ENCODE measurements around the gene OR52E2.
A peak's percentile ranks its signal among the peaks of the same experiment; 100 is the strongest.
"Not testable (repeated sequence)": the region's sequence is repeated elsewhere in the genome, so short reads cannot be mapped to it uniquely, and the experiment has no call there.

The OR52E2 gene

DNA sequence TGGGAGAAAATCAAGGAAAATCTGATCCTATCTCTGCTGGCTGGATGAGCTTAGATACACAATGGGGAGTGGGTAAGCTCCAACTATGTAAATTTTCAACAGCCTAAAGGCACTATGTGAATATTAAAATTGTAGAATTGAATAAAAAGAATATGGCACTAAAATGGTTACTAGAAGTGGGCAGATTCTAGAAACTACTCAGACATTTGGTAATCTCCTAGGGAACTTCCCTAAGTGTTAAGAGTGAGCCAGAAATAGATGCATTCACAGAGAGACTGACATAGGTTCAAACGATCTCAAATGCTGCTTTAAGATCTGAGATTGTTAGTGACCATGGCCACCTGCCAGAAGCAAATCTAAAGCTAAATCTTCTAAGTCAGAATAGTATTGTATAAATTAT lies 5.6 kb upstream of the OR52E2 start:
- no peaks in the 10 kb centered on the region for H3K27me3 ChIP-seq (replicated peaks; ENCODE audit: insufficient read depth, low read length)
- no peaks in the 10 kb centered on the region for H3K9me2 ChIP-seq (replicated peaks; ENCODE audit: insufficient read depth, low read length)
- H3K27ac ChIP-seq (ENCODE audit: low read length), result no peak overlapping the region
- no peak for TF ChIP-seq CTCF (IDR thresholded peaks at IDR 0.05; ENCODE audit: low read length)
- no peaks in the 10 kb centered on the region for H3F3A ChIP-seq (ENCODE audit: insufficient read depth, low read length)
- H3K79me2 ChIP-seq (ENCODE audit: low read length), result no peaks in the 10 kb centered on the region
- no peak overlapping the region for H3K9ac ChIP-seq (ENCODE audit: low read length)
- DNase-seq, result peak; percentile 14
- no peaks in the 10 kb centered on the region for H3K9me3 ChIP-seq (replicated peaks; ENCODE audit: insufficient read depth, low read length)
- no peaks in the 10 kb centered on the region for H3K4me1 ChIP-seq (ENCODE audit: low read length)
- H3K4me3 ChIP-seq (ENCODE audit: low read length), result no peak overlapping the region
- no peaks in the 10 kb centered on the region for H3K36me3 ChIP-seq (replicated peaks; ENCODE audit: insufficient read depth, low read length)
- H3K4me2 ChIP-seq (ENCODE audit: low read depth, low read length), result no peak overlapping the region
- H2AFZ ChIP-seq (ENCODE audit: low read length), result no peak overlapping the region
- no peaks in the 10 kb centered on the region for H4K20me1 ChIP-seq (ENCODE audit: insufficient read depth, low read length)

- not testable (repeated sequence) for H3K36me3 ChIP-seq (replicated peaks; ENCODE audit: insufficient read depth, low read length); H3K79me2 ChIP-seq (ENCODE audit: low read length); DNase-seq; H3K9ac ChIP-seq (ENCODE audit: low read length); H2AFZ ChIP-seq (ENCODE audit: low read length); H3K27me3 ChIP-seq (replicated peaks; ENCODE audit: insufficient read depth, low read length); H3K9me2 ChIP-seq (replicated peaks; ENCODE audit: insufficient read depth, low read length); H3F3A ChIP-seq (ENCODE audit: insufficient read depth, low read length); H4K20me1 ChIP-seq (ENCODE audit: insufficient read depth, low read length); H3K4me2 ChIP-seq (ENCODE audit: low read depth, low read length); H3K9me3 ChIP-seq (replicated peaks; ENCODE audit: insufficient read depth, low read length); H3K27ac ChIP-seq (ENCODE audit: low read length); H3K4me1 ChIP-seq (ENCODE audit: low read length); H3K4me3 ChIP-seq (ENCODE audit: low read length)
These were observed 748 bp downstream of the OR52E2 start for GRCh38 chr11:5058679-5059078.

DNA sequence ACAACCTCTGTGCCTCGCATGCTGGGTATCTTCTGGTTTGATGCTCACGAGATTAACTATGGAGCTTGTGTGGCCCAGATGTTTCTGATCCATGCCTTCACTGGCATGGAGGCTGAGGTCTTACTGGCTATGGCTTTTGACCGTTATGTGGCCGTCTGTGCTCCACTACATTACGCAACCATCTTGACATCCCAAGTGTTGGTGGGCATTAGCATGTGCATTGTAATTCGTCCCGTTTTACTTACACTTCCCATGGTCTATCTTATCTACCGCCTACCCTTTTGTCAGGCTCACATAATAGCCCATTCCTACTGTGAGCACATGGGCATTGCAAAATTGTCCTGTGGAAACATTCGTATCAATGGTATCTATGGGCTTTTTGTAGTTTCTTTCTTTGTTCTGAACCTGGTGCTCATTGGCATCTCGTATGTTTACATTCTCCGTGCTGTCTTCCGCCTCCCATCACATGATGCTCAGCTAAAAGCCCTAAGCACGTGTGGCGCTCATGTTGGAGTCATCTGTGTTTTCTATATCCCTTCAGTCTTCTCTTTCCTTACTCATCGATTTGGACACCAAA lies 12.6 kb downstream of the OR52E2 start:
- no peak overlapping the region for H2AFZ ChIP-seq (ENCODE audit: low read length)
- no peaks in the 10 kb centered on the region for H4K20me1 ChIP-seq (ENCODE audit: insufficient read depth, low read length)
- TF ChIP-seq EZH2 (optimal IDR thresholded peaks at IDR 0.05; ENCODE audit: low read depth, low read length) (no peak), EZH2phosphoT487 (IDR thresholded peaks at IDR 0.05; ENCODE audit: low read length) (no peak), CTCF (IDR thresholded peaks at IDR 0.05; ENCODE audit: low read length) (no peak)
- H3K4me3 ChIP-seq (ENCODE audit: low read length), result no peak overlapping the region
- no peak overlapping the region for H3K27ac ChIP-seq (ENCODE audit: low read length)
- no peaks in the 10 kb centered on the region for H3K9me3 ChIP-seq (replicated peaks; ENCODE audit: insufficient read depth, low read length)
- no peaks in the 10 kb centered on the region for H3K36me3 ChIP-seq (replicated peaks; ENCODE audit: insufficient read depth, low read length)
- no peak for DNase-seq
- no peak overlapping the region for H3K4me2 ChIP-seq (ENCODE audit: low read depth, low read length)
- H3F3A ChIP-seq (ENCODE audit: insufficient read depth, low read length), result no peaks in the 10 kb centered on the region
- no peak overlapping the region for H3K9ac ChIP-seq (ENCODE audit: low read length)
- H3K27me3 ChIP-seq (replicated peaks; ENCODE audit: insufficient read depth, low read length), result no peaks in the 10 kb centered on the region
- no peaks in the 10 kb centered on the region for H3K9me2 ChIP-seq (replicated peaks; ENCODE audit: insufficient read depth, low read length)
- no peaks in the 10 kb centered on the region for H3K4me1 ChIP-seq (ENCODE audit: low read length)
- no peaks in the 10 kb centered on the region for H3K79me2 ChIP-seq (ENCODE audit: low read length)

- H2AFZ ChIP-seq (ENCODE audit: low read length), result no peak within 1 kb of the TSS
- no peaks in the 10 kb centered on the region for H3K36me3 ChIP-seq (replicated peaks; ENCODE audit: insufficient read depth, low read length)
- DNase-seq, result no peak
- H3F3A ChIP-seq (ENCODE audit: insufficient read depth, low read length), result no peaks in the 10 kb centered on the region
- H4K20me1 ChIP-seq (ENCODE audit: insufficient read depth, low read length), result no peaks in the 10 kb centered on the region
- H3K27ac ChIP-seq (ENCODE audit: low read length), result no peak within 1 kb of the TSS
- H3K9me2 ChIP-seq (replicated peaks; ENCODE audit: insufficient read depth, low read length), result no peaks in the 10 kb centered on the region
- no peak within 1 kb of the TSS for H3K4me2 ChIP-seq (ENCODE audit: low read depth, low read length)
- no peak within 1 kb of the TSS for H3K4me3 ChIP-seq (ENCODE audit: low read length)
- no peaks in the 10 kb centered on the region for H3K9me3 ChIP-seq (replicated peaks; ENCODE audit: insufficient read depth, low read length)
- no peaks in the 10 kb centered on the region for H3K79me2 ChIP-seq (ENCODE audit: low read length)
- no peak within 1 kb of the TSS for H3K9ac ChIP-seq (ENCODE audit: low read length)
- no peaks in the 10 kb centered on the region for H3K4me1 ChIP-seq (ENCODE audit: low read length)
- H3K27me3 ChIP-seq (replicated peaks; ENCODE audit: insufficient read depth, low read length), result no peaks in the 10 kb centered on the region
- TF ChIP-seq EZH2 (optimal IDR thresholded peaks at IDR 0.05; ENCODE audit: low read depth, low read length) (no peak), CTCF (IDR thresholded peaks at IDR 0.05; ENCODE audit: low read length) (no peak), EZH2phosphoT487 (IDR thresholded peaks at IDR 0.05; ENCODE audit: low read length) (no peak)
These were observed 13.2 kb downstream of the OR52E2 start, which contains the start of gene OR52J3 for GRCh38 chr11:5046226-5046625. Gene OR52J3 (plus strand): TSS chr11:5046526. CDS start chr11:5046526, 0 bp downstream.
